Endothelial cell of umbilical vein (primary cell): ENCODE results near the gene VCAN. TPM values are rescaled to one million over a fixed set of nuclear protein-coding genes. Genes with fewer than 3 reads are reported as not detected.
A peak's percentile ranks its signal among the peaks of the same experiment; 100 is the strongest.

Experiments
- BruUV-seq: library from RNA; stranded (reverse); fragments of 400-500 nt; replicated peaks from 2 replicates; lab custom pipeline; 2021; lab: Mats Ljungman, UMichigan
- CTCF ChIA-PET: fragments of 300-600, 350-600 bp; sonication (Branson Sonifier 250); formaldehyde crosslinking; loops from one replicate; lab custom pipeline; 2021; ENCODE audit warnings: antibody characterized with exemption, inconsistent platforms; lab: Charles Lee
- POLR2A ChIA-PET: fragments of 300-600, 350-600 bp; sonication (Branson Sonifier 250); formaldehyde crosslinking; loops from one replicate; lab custom pipeline; 2021; ENCODE audit warnings: antibody characterized with exemption, inconsistent platforms; lab: Charles Lee
- DNase-seq: peaks from one replicate; pipeline ENCODE4 v3.0.0-alpha.2; 2011; ENCODE audit warnings: low read depth, low spot score
- FAIRE-seq: peaks from 2 replicates; lab custom pipeline; 2011; peaks lifted over from hg19 to GRCh38; lab: Jason Lieb, UNC
- H2AFZ ChIP-seq: 2 replicates; pipeline ENCODE4 v1.6.0; 2012; ENCODE audit warnings: low read depth, low read length, control low read depth, inconsistent platforms
- H3K27ac ChIP-seq: 2 replicates; pipeline ENCODE4 v1.5.1; 2011; ENCODE audit warnings: low read depth, mild to moderate bottlenecking, control low read depth, low read length, moderate library complexity; ENCODE audit not compliant: insufficient read depth
- H3K27me3 ChIP-seq, 2 experiments: 2 replicates each; pipeline versions ENCODE4 v1.6.0 to v1.6.1; 2011; ENCODE audit warnings: low read length in 2 of 2, mixed read lengths in 1 of 2; ENCODE audit not compliant: control insufficient read depth in 2 of 2, insufficient read depth in 2 of 2
- H3K36me3 ChIP-seq, 2 experiments: 2 replicates in 1 of 2; 3 replicates in 1 of 2; pipeline ENCODE4 v1.5.1; 2011; ENCODE audit warnings: low read length in 2 of 2, mild to moderate bottlenecking in 1 of 2, moderate library complexity in 1 of 2; ENCODE audit not compliant: control insufficient read depth in 2 of 2, insufficient read depth in 2 of 2; ENCODE audit errors: extremely low read depth in 1 of 2
- H3K4me1 ChIP-seq: 3 replicates; pipeline ENCODE4 v1.5.1; 2011; ENCODE audit warnings: mild to moderate bottlenecking, low read length; ENCODE audit not compliant: control insufficient read depth, insufficient read depth; ENCODE audit errors: extremely low read depth
- H3K4me2 ChIP-seq: 2 replicates; pipeline ENCODE4 v1.6.1; 2011; ENCODE audit warnings: low read length, control low read depth, mixed read lengths; ENCODE audit not compliant: insufficient read depth
- H3K4me3 ChIP-seq, 3 experiments: fragments of 200-600 bp in 1 of 3; sonication (generic), shearing (Covaris generic) in 1 of 3; replicated peaks in 1 of 3; 2 replicates each; pipeline ENCODE4 v1.5.1; 2011 to 2016; ENCODE audit warnings: control low read depth in 3 of 3, low read length in 3 of 3, mild to moderate bottlenecking in 2 of 3, inconsistent platforms in 1 of 3, low read depth in 1 of 3, moderate library complexity in 1 of 3; ENCODE audit not compliant: insufficient read depth in 1 of 3
- H3K79me2 ChIP-seq: 2 replicates; pipeline ENCODE4 v1.6.0; 2012; ENCODE audit warnings: low read length, inconsistent platforms; ENCODE audit not compliant: control insufficient read depth, insufficient read depth
- H3K9ac ChIP-seq: replicated peaks from 2 replicates; pipeline ENCODE3; 2011; ENCODE audit warnings: low read length, control low read depth; ENCODE audit not compliant: insufficient read depth; ENCODE audit errors: extremely low read depth
- H3K9me1 ChIP-seq: replicated peaks from 3 replicates; pipeline ENCODE4 v1.6.0; 2011; ENCODE audit warnings: mild to moderate bottlenecking, low read length; ENCODE audit not compliant: control insufficient read depth, insufficient read depth; ENCODE audit errors: extremely low read depth
- H3K9me3 ChIP-seq: replicated peaks from 2 replicates; pipeline ENCODE4 v1.5.1; 2012; ENCODE audit warnings: low read length, inconsistent platforms; ENCODE audit not compliant: control insufficient read depth, insufficient read depth
- H4K20me1 ChIP-seq: replicated peaks from 2 replicates; pipeline ENCODE3; 2011; ENCODE audit warnings: mild to moderate bottlenecking, low read length; ENCODE audit not compliant: control insufficient read depth, insufficient read depth; ENCODE audit errors: extremely low read depth
- FOS ChIP-seq: IDR thresholded peaks from 2 replicates; pipeline ENCODE4 v1.6.1; 2011; ENCODE audit warnings: mild to moderate bottlenecking, low read length, moderate library complexity, borderline replicate concordance; ENCODE audit not compliant: insufficient read depth
- GATA2 ChIP-seq: IDR thresholded peaks from 2 replicates; pipeline ENCODE4 v1.7.0; 2011; ENCODE audit warnings: low read depth, mild to moderate bottlenecking, moderate library complexity, mixed read lengths, low read length; ENCODE audit not compliant: insufficient read length, insufficient read depth
- JUN ChIP-seq: IDR thresholded peaks from 2 replicates; pipeline ENCODE4 v1.6.1; 2011; ENCODE audit warnings: borderline replicate concordance, low read depth; ENCODE audit not compliant: insufficient read length, insufficient read depth
- MYC ChIP-seq: IDR thresholded peaks from one replicate; pipeline ENCODE4 v1.6.1; 2011; ENCODE audit warnings: mild to moderate bottlenecking, low read depth, low read length
- dilution Hi-C: fragments of 300-500 bp; cut with MboI; formaldehyde crosslinking; loops from one replicate; pipeline ENCODE4 v1.15.0; 2019; ENCODE audit warnings: low sequenced_read_pairs; ENCODE audit not compliant: extremely low pct_ligation_motif_present
- intact Hi-C: fragments of 100-400 bp; cut with micrococcal nuclease; formaldehyde crosslinking; loops from one replicate; pipeline ENCODE4 v1.10.0; 2022
- polyA plus RNA-seq, 4 experiments: library from polyadenylated mRNA; depleted of rRNA in 3 of 4; stranded (reverse) in 3 of 4; unstranded in 1 of 4; fragments of >200 nt; gene quantifications; 2 replicates each; pipeline versions ENCODE4 v1.2.1 to v1.2.3, GENCODE V29; 2011 to 2012; ENCODE audit warnings: missing spikeins in 1 of 4
- total RNA-seq: library from RNA; stranded (reverse); gene quantifications from 2 replicates; pipeline ENCODE4 v1.2.3, GENCODE V29; 2021
- TF ChIP-seq, protein P1 (sequence below): IDR thresholded peaks from 2 replicates; pipeline ENCODE4 v1.6.1; 2011; ENCODE audit not compliant: insufficient read depth, insufficient read length
- TF ChIP-seq, protein P2 (sequence below), 2 donors: IDR thresholded peaks; 1 replicate in 1 of 2; 2 replicates in 1 of 2; pipeline ENCODE4 v1.5.1; 2011; ENCODE audit warnings: low read length in 2 of 2, mild to moderate bottlenecking in 2 of 2, moderate library complexity in 2 of 2, control low read depth in 1 of 2, inconsistent platforms in 1 of 2, low read depth in 1 of 2; ENCODE audit not compliant: insufficient read depth in 1 of 2; ENCODE audit errors: extremely low read depth in 1 of 2

Gene VCAN
- total and polyA plus RNA-seq, 2 donors (not counting 3 experiments of a cell fraction or from before 2014, with no cell fraction given): 0.35 to 1.2 TPM

DNA sequence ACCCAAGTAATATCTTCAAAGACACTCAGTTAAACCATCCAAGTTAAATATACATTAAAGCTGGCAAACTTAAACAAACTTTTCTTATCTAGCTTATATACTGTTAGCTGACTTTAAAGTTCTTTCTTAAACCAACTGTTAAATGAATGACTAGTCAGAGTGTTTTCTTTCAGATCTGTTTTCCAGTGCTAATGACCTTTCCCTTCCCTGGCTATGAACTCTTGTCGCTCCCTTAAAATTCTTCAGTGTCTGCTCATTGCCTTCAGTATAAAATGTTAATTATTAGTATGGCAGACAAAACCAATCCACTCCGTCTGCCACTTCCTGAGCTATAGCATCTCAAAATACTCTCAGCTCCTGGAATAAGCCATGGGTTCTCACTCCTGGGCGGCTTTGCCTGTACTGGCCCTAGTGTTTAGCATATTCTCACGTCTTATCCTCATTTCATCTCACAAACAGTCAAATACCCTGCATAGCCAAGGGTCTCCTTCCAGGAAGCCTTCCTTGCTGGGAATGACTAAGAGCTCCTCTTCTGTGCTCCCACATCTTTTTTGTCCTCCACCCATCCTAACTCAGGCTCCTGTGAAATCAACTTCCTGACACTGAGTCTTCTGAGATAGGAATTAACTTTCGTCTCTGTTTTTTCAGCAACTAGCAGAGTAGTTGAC, 87.7 kb downstream of the VCAN start:
- Histone ChIP-seq H3K36me3 (no peaks in the 10 kb centered on the region), H3K9me1 (no peaks in the 10 kb centered on the region), H3K9ac (no peak overlapping the region), H2AFZ (no peak overlapping the region), H3K27me3 (peaks cover 0 to 8% of the 10 kb centered on the region in 2 experiments), H3K4me3 (no peak overlapping the region), H3K27ac (no peak overlapping the region), H4K20me1 (no peaks in the 10 kb centered on the region), H3K4me2 (no peak overlapping the region), H3K9me3 (no peaks in the 10 kb centered on the region), H3K4me1 (peaks cover 15% of the 10 kb centered on the region), H3K79me2 (no peaks in the 10 kb centered on the region)
- DNase-seq (no peak), FAIRE-seq (no peak)
- ChIA-PET POLR2A (no interaction called here), CTCF (interaction anchor here (1.0 to 1.4 kb wide), 3 partner anchors 9 to 1246 kb away, joined by 3 to 4 read pairs (median 3); no protein-coding TSS in a partner anchor)
- dilution Hi-C loops: no loop called here
- TF ChIP-seq MYC (no peak), GATA2 (no peak), FOS (no peak)
- TF ChIP-seq, protein P1, sequence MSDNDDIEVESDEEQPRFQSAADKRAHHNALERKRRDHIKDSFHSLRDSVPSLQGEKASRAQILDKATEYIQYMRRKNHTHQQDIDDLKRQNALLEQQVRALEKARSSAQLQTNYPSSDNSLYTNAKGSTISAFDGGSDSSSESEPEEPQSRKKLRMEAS: no peak
- intact Hi-C loops: no loop called here
- BruUV-seq: no TSS peak

DNA sequence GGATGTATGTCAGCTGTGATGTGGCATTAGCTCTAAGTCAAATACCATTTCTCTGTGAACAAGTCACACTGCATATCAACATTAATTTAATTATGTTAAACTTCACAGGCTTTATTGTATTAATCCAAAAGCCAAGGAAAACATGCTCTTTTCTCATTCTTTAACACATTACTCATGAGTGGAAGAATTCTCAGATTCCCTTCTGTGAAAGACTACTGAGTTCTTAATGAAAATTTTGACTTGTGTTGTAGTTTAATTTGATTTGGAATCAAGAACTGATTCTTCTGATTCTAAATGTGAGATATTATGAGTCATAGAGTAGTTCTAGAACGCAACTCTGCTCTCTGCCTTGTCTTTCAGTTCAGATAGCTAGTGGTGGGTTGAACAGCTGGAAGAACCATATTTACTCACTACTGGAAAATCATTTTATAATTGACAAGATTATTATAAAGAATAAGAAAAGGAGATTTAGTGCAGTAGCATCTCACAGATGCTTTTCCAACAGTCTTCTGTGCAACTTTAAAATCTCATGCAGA, 90.6 kb downstream of the VCAN start:
- Histone ChIP-seq H3K9me3 (no peaks in the 10 kb centered on the region), H3K27ac (no peak overlapping the region), H3K79me2 (no peaks in the 10 kb centered on the region), H3K27me3 (peaks cover 0 to 8% of the 10 kb centered on the region in 2 experiments), H3K9me1 (no peaks in the 10 kb centered on the region), H2AFZ (no peak overlapping the region), H3K4me1 (no peaks in the 10 kb centered on the region), H3K9ac (no peak overlapping the region), H3K36me3 (no peaks in the 10 kb centered on the region), H4K20me1 (no peaks in the 10 kb centered on the region), H3K4me2 (no peak overlapping the region), H3K4me3 (no peak overlapping the region)
- dilution Hi-C loops: no loop called here
- ChIA-PET CTCF (interaction anchor here (0.7 to 2.6 kb wide), 8 partner anchors 25 to 1249 kb away, joined by 3 to 23 read pairs (median 5); no protein-coding TSS in a partner anchor), POLR2A (no interaction called here)
- no peak for FAIRE-seq
- no TSS peak for BruUV-seq
- intact Hi-C loops: no loop called here
- TF ChIP-seq JUN (no peak), FOS (peak; percentile 5)
- TF ChIP-seq, protein P2, sequence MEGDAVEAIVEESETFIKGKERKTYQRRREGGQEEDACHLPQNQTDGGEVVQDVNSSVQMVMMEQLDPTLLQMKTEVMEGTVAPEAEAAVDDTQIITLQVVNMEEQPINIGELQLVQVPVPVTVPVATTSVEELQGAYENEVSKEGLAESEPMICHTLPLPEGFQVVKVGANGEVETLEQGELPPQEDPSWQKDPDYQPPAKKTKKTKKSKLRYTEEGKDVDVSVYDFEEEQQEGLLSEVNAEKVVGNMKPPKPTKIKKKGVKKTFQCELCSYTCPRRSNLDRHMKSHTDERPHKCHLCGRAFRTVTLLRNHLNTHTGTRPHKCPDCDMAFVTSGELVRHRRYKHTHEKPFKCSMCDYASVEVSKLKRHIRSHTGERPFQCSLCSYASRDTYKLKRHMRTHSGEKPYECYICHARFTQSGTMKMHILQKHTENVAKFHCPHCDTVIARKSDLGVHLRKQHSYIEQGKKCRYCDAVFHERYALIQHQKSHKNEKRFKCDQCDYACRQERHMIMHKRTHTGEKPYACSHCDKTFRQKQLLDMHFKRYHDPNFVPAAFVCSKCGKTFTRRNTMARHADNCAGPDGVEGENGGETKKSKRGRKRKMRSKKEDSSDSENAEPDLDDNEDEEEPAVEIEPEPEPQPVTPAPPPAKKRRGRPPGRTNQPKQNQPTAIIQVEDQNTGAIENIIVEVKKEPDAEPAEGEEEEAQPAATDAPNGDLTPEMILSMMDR (IDR thresholded peaks at IDR 0.05; ENCODE audit: extremely low read depth in 1 of 2, insufficient read depth in 1 of 2, low read depth in 1 of 2, low read length in 2 of 2): no peak
- DNase-seq: no peak
